HG03139 (cell line): Measurements from ENCODE around the gene ZRANB3.
"Not testable (repeated sequence)": the region's sequence is repeated elsewhere in the genome, so short reads cannot be mapped to it uniquely, and the experiment has no call there.

ENCODE experiments used
- ATAC-seq: cut with Tn5 transposase; IDR thresholded peaks from one replicate; pipeline ENCODE4 v1.9.1; 2021; ENCODE audit not compliant: unreplicated experiment

Gene ZRANB3

GRCh38 chr2:135149251-135149650 is 381.8 kb downstream of the ZRANB3 start:
- ATAC-seq: no peak

GRCh38 chr2:135144343-135144742 is 386.7 kb downstream of the ZRANB3 start:
- ATAC-seq: no peak

GRCh38 chr2:135142323-135142722 is 388.7 kb downstream of the ZRANB3 start:
- no peak for ATAC-seq

GRCh38 chr2:135140606-135141005 is 390.4 kb downstream of the ZRANB3 start:
- no peak for ATAC-seq

GRCh38 chr2:135132314-135132713 is 398.7 kb downstream of the ZRANB3 start:
- ATAC-seq: no peak

GRCh38 chr2:135130751-135131150 is 400.3 kb downstream of the ZRANB3 start:
- ATAC-seq: no peak

- no peak for ATAC-seq
Observed at GRCh38 chr2:135125940-135126339, 405.1 kb downstream of the ZRANB3 start.

- ATAC-seq: no peak
Observed at GRCh38 chr2:135124924-135125886, 405.8 kb downstream of the ZRANB3 start.

GRCh38 chr2:135121658-135122039 is 409.4 kb downstream of the ZRANB3 start:
- not testable (repeated sequence) for ATAC-seq

GRCh38 chr2:135121016-135121657 is 409.9 kb downstream of the ZRANB3 start:
- no peak for ATAC-seq

GRCh38 chr2:135119582-135119981 is 411.4 kb downstream of the ZRANB3 start:
- ATAC-seq: no peak

GRCh38 chr2:135113322-135113721 is 417.7 kb downstream of the ZRANB3 start:
- ATAC-seq: no peak

GRCh38 chr2:135105513-135106316 is 425.3 kb downstream of the ZRANB3 start:
- ATAC-seq: not testable (repeated sequence)

- ATAC-seq: no peak
Observed at GRCh38 chr2:135103843-135104242, 427.2 kb downstream of the ZRANB3 start.

GRCh38 chr2:135099802-135100483 is 431.1 kb downstream of the ZRANB3 start:
- no peak for ATAC-seq

GRCh38 chr2:135097532-135098231 is 433.3 kb downstream of the ZRANB3 start:
- ATAC-seq: no peak

GRCh38 chr2:135096665-135097446 is 434.2 kb downstream of the ZRANB3 start:
- no peak for ATAC-seq

- ATAC-seq: no peak
Observed at GRCh38 chr2:135095591-135095990, 435.4 kb downstream of the ZRANB3 start.

GRCh38 chr2:135094508-135094907 is 436.5 kb downstream of the ZRANB3 start:
- no peak for ATAC-seq
